ENCODE data around the gene PSMB2. TPM values are rescaled to one million over a fixed set of nuclear protein-coding genes. Genes with fewer than 3 reads are reported as not detected.

PSMB2 gene
- total and polyA plus RNA-seq, 2 of the 8 experiments (the other 6 are each of a cell fraction or from before 2014, with no cell fraction given), result 91.4 to 101 TPM

- no peak overlapping the region for H2BK20ac ChIP-seq (ENCODE audit: low read length)
- H3K4ac ChIP-seq (replicated peaks; ENCODE audit: insufficient read length, low read depth, low read length), result no peak overlapping the region
- no peak overlapping the region for H2BK120ac ChIP-seq (replicated peaks; ENCODE audit: low read depth, low read length)
- no peak overlapping the region for H3K27ac ChIP-seq (ENCODE audit: low read depth, low read length)
- no peaks in the 10 kb centered on the region for H3K79me2 ChIP-seq (ENCODE audit: control insufficient read depth in 1 of 2, insufficient read depth in 2 of 2, low read length in 2 of 2)
- H2BK12ac ChIP-seq (ENCODE audit: low read depth, low read length), result 0 out of 2 replicates have a peak overlapping the region, but pooled peaks have one; percentile 55
- peaks cover 0 to 9% (median 2%) of the 10 kb centered on the region in 4 experiments; a peak in 4 of 7 replicates for H3K27me3 ChIP-seq (replicated peaks in 1 of 4; ENCODE audit: control insufficient read depth in 3 of 4, extremely low read depth in 1 of 4, insufficient read depth in 3 of 4, low read length in 3 of 4)
- ChIA-PET POLR2A (ENCODE audit: partially characterized antibody) (interaction anchor here (0.7 to 2.1 kb wide), 8 partner anchors 9 to 204 kb away, joined by 3 to 8 read pairs (median 4); partner anchors contain the start of genes CLSPN, KIAA0319L, NCDN and TFAP2E), CTCF (ENCODE audit: partially characterized antibody) (interaction anchor here (0.5 to 5.8 kb wide), 49 partner anchors 8 to 605 kb away, joined by 3 to 81 read pairs (median 4); partner anchors contain the start of genes C1orf216, CLSPN and TFAP2E)
- no peak overlapping the region for H2BK5ac ChIP-seq (ENCODE audit: low read depth, low read length)
- H2AFZ ChIP-seq (ENCODE audit: low read length), result no peak overlapping the region
- no peak overlapping the region for H2BK15ac ChIP-seq (ENCODE audit: low read length)
- H3K23ac ChIP-seq (ENCODE audit: insufficient read length), result no peak overlapping the region
- H3K36me3 ChIP-seq (ENCODE audit: control insufficient read depth in 2 of 4, insufficient read depth in 4 of 4, low read length in 3 of 4), result peaks cover 14 to 23% (median 18%) of the 10 kb centered on the region in 4 experiments; a peak in 6 of 8 replicates
- no peaks in the 10 kb centered on the region for H3K9me3 ChIP-seq (ENCODE audit: insufficient read depth in 2 of 2, low read depth in 1 of 2, low read length in 1 of 2)
- no peak overlapping the region for H4K91ac ChIP-seq (replicated peaks; ENCODE audit: insufficient read length, low read length)
- no peak overlapping the region for H4K5ac ChIP-seq (ENCODE audit: insufficient read length, low read depth, low read length)
- no peak overlapping the region for H3K9ac ChIP-seq (replicated peaks in 1 of 4; ENCODE audit: extremely low read depth in 1 of 4, low read depth in 3 of 4, low read length in 3 of 4)
- no peak overlapping the region for H3K18ac ChIP-seq (ENCODE audit: extremely low read depth, low read length)
- H3K79me1 ChIP-seq (ENCODE audit: low read depth, low read length), result peaks cover 3% of the 10 kb centered on the region
- H3K23me2 ChIP-seq (ENCODE audit: low read depth, low read length), result peaks cover 2% of the 10 kb centered on the region; the same call in 1 of the 2 replicates
- H4K8ac ChIP-seq (ENCODE audit: extremely low read depth, insufficient read depth, low read length), result no peak overlapping the region
- 96% methylated on average over 26 of the region's 28 CpGs; no CpG with 5 or more reads in 1 of the 2 experiments for WGBS, 2 experiments (ENCODE audit: extremely low coverage in 1 of 2, insufficient coverage in 1 of 2, insufficient read length in 1 of 2, insufficient replicate concordance in 2 of 2, low coverage in 1 of 2, low lambda C conversion rate in 2 of 2, missing lambda C conversion rate in 1 of 2)
- no peak for DNase-seq (ENCODE audit: low read depth in 1 of 2, low spot score in 2 of 2)
- H3K4me1 ChIP-seq (replicated peaks in 1 of 4; ENCODE audit: control insufficient read depth in 3 of 4, insufficient read depth in 4 of 4, low read length in 3 of 4), result 0 out of 7 replicates have a peak, but pooled peaks cover 0 to 2% (median 0%) of the 10 kb centered on the region in 4 experiments
- FAIRE-seq, result no peak
- H2AK5ac ChIP-seq (ENCODE audit: low read depth, low read length), result no peak overlapping the region
- H3K4me3 ChIP-seq (ENCODE audit: extremely low read depth in 1 of 4, insufficient read depth in 2 of 4, low read depth in 3 of 4, low read length in 4 of 4), result no peak overlapping the region
- peaks cover 2 to 24% of the 10 kb centered on the region in 2 experiments for H4K20me1 ChIP-seq (replicated peaks in 1 of 2; ENCODE audit: control insufficient read depth in 1 of 2, insufficient read depth in 2 of 2, low read length in 2 of 2)
- H3K14ac ChIP-seq (ENCODE audit: insufficient read length), result no peak overlapping the region
- H3K56ac ChIP-seq (replicated peaks; ENCODE audit: insufficient read length, low read depth, low read length), result no peak overlapping the region
- H3K4me2 ChIP-seq (ENCODE audit: insufficient read depth in 1 of 2, low read depth in 2 of 2, low read length in 2 of 2), result no peak overlapping the region
These were observed 76.2 kb downstream of the PSMB2 start for GRCh38 chr1:35564884-35565741.

Measured in H1 (cell line).